PFSK-1 (cell line): ENCODE results near the gene CTU2.

Experiments used
- FOXP2 ChIP-seq: optimal IDR thresholded peaks from 2 replicates; pipeline ENCODE3; 2011; ENCODE audit warnings: borderline replicate concordance, control low read depth, inconsistent platforms; ENCODE audit not compliant: insufficient read depth; ENCODE audit errors: extremely low read length, extremely low read depth
- POLR2AphosphoS5 ChIP-seq: IDR thresholded peaks from 2 replicates; pipeline ENCODE4 v1.6.1; 2012; ENCODE audit warnings: low read depth, mild to moderate bottlenecking, control low read depth, low read length, moderate library complexity
- REST ChIP-seq, 2 experiments: IDR thresholded peaks; 2 replicates each; pipeline versions ENCODE4 v1.6.1 to v1.8.0; 2011 to 2012; ENCODE audit warnings: low read depth in 2 of 2, low read length in 2 of 2, control low read depth in 1 of 2, inconsistent platforms in 1 of 2, mild to moderate bottlenecking in 1 of 2, moderate library complexity in 1 of 2; ENCODE audit not compliant: insufficient read depth in 1 of 2

GRCh38 chr16:88739139-88739976, 33.1 kb downstream of the CTU2 start:
- TF ChIP-seq REST (IDR thresholded peaks at IDR 0.05; ENCODE audit: insufficient read depth in 1 of 2, low read depth in 2 of 2, low read length in 2 of 2) = no peak
- TF ChIP-seq POLR2AphosphoS5 = no peak
- TF ChIP-seq FOXP2 = no peak
